ENCODE data around the gene NCKAP5.
"Not testable (repeated sequence)": the region's sequence is repeated elsewhere in the genome, so short reads cannot be mapped to it uniquely, and the experiment has no call there.

Gene NCKAP5

GRCh38 chr2:132824716-132825115 lies 743.5 kb downstream of the NCKAP5 start:
- DNase-seq: no peak

- no peak for DNase-seq
Measured at GRCh38 chr2:132816234-132816633, 752.0 kb downstream of the NCKAP5 start.

GRCh38 chr2:132815516-132815915 lies 752.7 kb downstream of the NCKAP5 start:
- no peak for DNase-seq

GRCh38 chr2:132814651-132815050 lies 753.6 kb downstream of the NCKAP5 start:
- no peak for DNase-seq

GRCh38 chr2:132813422-132813821 lies 754.8 kb downstream of the NCKAP5 start:
- DNase-seq: no peak

GRCh38 chr2:132811148-132811915 lies 756.9 kb downstream of the NCKAP5 start:
- DNase-seq: no peak

GRCh38 chr2:132809962-132810361 lies 758.3 kb downstream of the NCKAP5 start:
- DNase-seq: not testable (repeated sequence)

- peak in 1 of 2 experiments; percentile 3 for DNase-seq
Measured at GRCh38 chr2:132804051-132804450, 764.2 kb downstream of the NCKAP5 start.

- DNase-seq: no peak
Measured at GRCh38 chr2:132798341-132798740, 769.9 kb downstream of the NCKAP5 start.

GRCh38 chr2:132797556-132797955 lies 770.7 kb downstream of the NCKAP5 start:
- no peak for DNase-seq

GRCh38 chr2:132797071-132797470 lies 771.2 kb downstream of the NCKAP5 start:
- no peak for DNase-seq

- DNase-seq: no peak
Measured at GRCh38 chr2:132795220-132795619, 773.0 kb downstream of the NCKAP5 start.

- DNase-seq: no peak
Measured at GRCh38 chr2:132793532-132793931, 774.7 kb downstream of the NCKAP5 start.

- DNase-seq: no peak
Measured at GRCh38 chr2:132790207-132790785, 778.0 kb downstream of the NCKAP5 start.

GRCh38 chr2:132789066-132789465 lies 779.2 kb downstream of the NCKAP5 start:
- DNase-seq: no peak

- DNase-seq: no peak
Measured at GRCh38 chr2:132788310-132788838, 779.9 kb downstream of the NCKAP5 start.

- no peak for DNase-seq
Measured at GRCh38 chr2:132783883-132784282, 784.4 kb downstream of the NCKAP5 start.

GRCh38 chr2:132782176-132782783 lies 786.0 kb downstream of the NCKAP5 start:
- no peak for DNase-seq

GRCh38 chr2:132780651-132781050 lies 787.6 kb downstream of the NCKAP5 start:
- DNase-seq: no peak

- DNase-seq: no peak
Measured at GRCh38 chr2:132779206-132779721, 789.0 kb downstream of the NCKAP5 start.

GRCh38 chr2:132776287-132776686 lies 792.0 kb downstream of the NCKAP5 start:
- no peak for DNase-seq

GRCh38 chr2:132774189-132774588 lies 794.1 kb downstream of the NCKAP5 start:
- DNase-seq: no peak

- DNase-seq: no peak
Measured at GRCh38 chr2:132773331-132773730, 794.9 kb downstream of the NCKAP5 start.

- DNase-seq: no peak
Measured at GRCh38 chr2:132772340-132772739, 795.9 kb downstream of the NCKAP5 start.

Measured in AML-193 (cell line).